ENCODE measurements around the gene APBA2.

DNA sequence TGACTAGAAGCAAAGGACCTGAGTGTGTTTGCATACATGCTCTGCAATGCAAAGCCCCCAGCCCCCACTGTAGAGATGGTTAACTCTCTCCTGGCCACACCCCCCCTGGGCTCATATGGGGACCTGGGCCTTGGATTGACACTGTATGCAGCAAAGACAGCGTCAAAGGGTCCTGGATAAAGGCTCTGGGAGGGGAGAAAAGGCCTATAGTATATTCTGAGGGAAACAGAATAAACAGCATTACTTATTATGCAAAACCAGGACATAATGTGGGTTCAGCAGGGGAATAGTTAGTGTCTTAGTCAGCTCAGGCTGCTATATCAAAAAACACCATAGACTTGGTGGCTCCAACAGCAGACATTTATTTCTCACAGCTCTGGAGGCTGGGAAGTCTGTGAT is 158.7 kb downstream of the APBA2 start:
- TF ChIP-seq POLR2A (IDR thresholded peaks at IDR 0.05), result no peak
- no peak for TF ChIP-seq CTCF (IDR thresholded peaks at IDR 0.05 in 8 of 11, conservative IDR thresholded peaks at IDR 0.05 in 3 of 11)
